ENCODE measurements around the gene RUVBL1. TPM values are rescaled to one million over a fixed set of nuclear protein-coding genes. Genes with fewer than 3 reads are reported as not detected.
A peak's percentile ranks its signal among the peaks of the same experiment; 100 is the strongest.

Gene RUVBL1
- total and polyA plus RNA-seq, 10 of the 15 experiments (the other 5 are each of a cell fraction or from before 2014, with no cell fraction given), result 15.2 to 142 (median 84.2) TPM

DNA sequence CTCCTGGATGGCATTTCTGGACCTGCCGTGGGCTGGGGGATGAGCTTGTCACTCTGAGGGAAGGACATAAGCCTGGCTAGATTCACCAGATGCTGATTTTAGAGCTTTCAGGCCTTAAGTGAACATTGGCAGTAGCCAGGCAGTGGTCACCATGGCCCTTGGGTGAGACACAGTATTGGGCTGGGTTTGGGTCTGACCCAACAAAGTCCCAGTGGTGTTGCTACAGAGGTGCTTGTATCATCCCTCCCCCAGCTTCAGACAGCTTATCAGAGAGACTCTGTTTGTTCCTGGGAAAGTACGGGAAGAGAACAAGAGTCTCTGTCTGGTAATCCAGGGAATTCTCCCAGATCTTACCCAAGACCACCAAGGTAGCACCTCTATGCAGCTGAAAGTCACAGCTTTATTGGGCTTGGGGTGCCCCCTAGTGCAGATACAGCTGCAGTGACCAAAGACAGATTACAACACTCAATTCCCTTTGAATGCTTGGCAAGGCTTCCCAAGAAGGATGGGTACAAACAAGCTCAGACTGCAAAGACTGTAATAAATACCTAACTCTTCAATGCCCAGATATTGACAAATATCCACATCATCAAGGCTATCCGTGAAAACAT lies 9.8 kb upstream of the RUVBL1 start (continued):
- TF ChIP-seq, protein P1, sequence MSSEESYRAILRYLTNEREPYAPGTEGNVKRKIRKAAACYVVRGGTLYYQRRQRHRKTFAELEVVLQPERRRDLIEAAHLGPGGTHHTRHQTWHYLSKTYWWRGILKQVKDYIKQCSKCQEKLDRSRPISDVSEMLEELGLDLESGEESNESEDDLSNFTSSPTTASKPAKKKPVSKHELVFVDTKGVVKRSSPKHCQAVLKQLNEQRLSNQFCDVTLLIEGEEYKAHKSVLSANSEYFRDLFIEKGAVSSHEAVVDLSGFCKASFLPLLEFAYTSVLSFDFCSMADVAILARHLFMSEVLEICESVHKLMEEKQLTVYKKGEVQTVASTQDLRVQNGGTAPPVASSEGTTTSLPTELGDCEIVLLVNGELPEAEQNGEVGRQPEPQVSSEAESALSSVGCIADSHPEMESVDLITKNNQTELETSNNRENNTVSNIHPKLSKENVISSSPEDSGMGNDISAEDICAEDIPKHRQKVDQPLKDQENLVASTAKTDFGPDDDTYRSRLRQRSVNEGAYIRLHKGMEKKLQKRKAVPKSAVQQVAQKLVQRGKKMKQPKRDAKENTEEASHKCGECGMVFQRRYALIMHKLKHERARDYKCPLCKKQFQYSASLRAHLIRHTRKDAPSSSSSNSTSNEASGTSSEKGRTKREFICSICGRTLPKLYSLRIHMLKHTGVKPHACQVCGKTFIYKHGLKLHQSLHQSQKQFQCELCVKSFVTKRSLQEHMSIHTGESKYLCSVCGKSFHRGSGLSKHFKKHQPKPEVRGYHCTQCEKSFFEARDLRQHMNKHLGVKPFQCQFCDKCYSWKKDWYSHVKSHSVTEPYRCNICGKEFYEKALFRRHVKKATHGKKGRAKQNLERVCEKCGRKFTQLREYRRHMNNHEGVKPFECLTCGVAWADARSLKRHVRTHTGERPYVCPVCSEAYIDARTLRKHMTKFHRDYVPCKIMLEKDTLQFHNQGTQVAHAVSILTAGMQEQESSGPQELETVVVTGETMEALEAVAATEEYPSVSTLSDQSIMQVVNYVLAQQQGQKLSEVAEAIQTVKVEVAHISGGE (CRISPR knock-in tag; IDR thresholded peaks at IDR 0.05), result no peak
- TF ChIP-seq PAX8 (IDR thresholded peaks at IDR 0.05) (no peak), TBL1XR1 (IDR thresholded peaks at IDR 0.05; ENCODE audit: low read depth, low read length) (no peak), RCOR1 (conservative IDR thresholded peaks at IDR 0.05; ENCODE audit: low read depth, low read length) (no peak), ZBTB40 (IDR thresholded peaks at IDR 0.05; ENCODE audit: borderline replicate concordance) (no peak), RAD21 (IDR thresholded peaks at IDR 0.05; ENCODE audit: insufficient read depth, low read depth, low read length) (peak; percentile 78), EZH2 (IDR thresholded peaks at IDR 0.05; ENCODE audit: borderline replicate concordance, control insufficient read depth, low read depth, low read length) (no peak), SUZ12 (IDR thresholded peaks at IDR 0.05; ENCODE audit: unreplicated experiment) (no peak), CHD4 (IDR thresholded peaks at IDR 0.05) (no peak), PML (IDR thresholded peaks at IDR 0.05; ENCODE audit: low read length) (no peak), HCFC1 (IDR thresholded peaks at IDR 0.05; ENCODE audit: low read length) (no peak), STAT3 (IDR thresholded peaks at IDR 0.05; ENCODE audit: low read depth, low read length) (no peak), CHD1 (IDR thresholded peaks at IDR 0.05; ENCODE audit: low read depth, low read length) (no peak), MAX (IDR thresholded peaks at IDR 0.05; ENCODE audit: low read depth, low read length) (no peak), MTA3 (IDR thresholded peaks at IDR 0.05; ENCODE audit: borderline replicate concordance, low read length) (no peak)
- TF ChIP-seq, protein P2, sequence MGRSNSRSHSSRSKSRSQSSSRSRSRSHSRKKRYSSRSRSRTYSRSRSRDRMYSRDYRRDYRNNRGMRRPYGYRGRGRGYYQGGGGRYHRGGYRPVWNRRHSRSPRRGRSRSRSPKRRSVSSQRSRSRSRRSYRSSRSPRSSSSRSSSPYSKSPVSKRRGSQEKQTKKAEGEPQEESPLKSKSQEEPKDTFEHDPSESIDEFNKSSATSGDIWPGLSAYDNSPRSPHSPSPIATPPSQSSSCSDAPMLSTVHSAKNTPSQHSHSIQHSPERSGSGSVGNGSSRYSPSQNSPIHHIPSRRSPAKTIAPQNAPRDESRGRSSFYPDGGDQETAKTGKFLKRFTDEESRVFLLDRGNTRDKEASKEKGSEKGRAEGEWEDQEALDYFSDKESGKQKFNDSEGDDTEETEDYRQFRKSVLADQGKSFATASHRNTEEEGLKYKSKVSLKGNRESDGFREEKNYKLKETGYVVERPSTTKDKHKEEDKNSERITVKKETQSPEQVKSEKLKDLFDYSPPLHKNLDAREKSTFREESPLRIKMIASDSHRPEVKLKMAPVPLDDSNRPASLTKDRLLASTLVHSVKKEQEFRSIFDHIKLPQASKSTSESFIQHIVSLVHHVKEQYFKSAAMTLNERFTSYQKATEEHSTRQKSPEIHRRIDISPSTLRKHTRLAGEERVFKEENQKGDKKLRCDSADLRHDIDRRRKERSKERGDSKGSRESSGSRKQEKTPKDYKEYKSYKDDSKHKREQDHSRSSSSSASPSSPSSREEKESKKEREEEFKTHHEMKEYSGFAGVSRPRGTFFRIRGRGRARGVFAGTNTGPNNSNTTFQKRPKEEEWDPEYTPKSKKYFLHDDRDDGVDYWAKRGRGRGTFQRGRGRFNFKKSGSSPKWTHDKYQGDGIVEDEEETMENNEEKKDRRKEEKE (IDR thresholded peaks at IDR 0.05), result no peak
- TF ChIP-seq, protein P3, sequence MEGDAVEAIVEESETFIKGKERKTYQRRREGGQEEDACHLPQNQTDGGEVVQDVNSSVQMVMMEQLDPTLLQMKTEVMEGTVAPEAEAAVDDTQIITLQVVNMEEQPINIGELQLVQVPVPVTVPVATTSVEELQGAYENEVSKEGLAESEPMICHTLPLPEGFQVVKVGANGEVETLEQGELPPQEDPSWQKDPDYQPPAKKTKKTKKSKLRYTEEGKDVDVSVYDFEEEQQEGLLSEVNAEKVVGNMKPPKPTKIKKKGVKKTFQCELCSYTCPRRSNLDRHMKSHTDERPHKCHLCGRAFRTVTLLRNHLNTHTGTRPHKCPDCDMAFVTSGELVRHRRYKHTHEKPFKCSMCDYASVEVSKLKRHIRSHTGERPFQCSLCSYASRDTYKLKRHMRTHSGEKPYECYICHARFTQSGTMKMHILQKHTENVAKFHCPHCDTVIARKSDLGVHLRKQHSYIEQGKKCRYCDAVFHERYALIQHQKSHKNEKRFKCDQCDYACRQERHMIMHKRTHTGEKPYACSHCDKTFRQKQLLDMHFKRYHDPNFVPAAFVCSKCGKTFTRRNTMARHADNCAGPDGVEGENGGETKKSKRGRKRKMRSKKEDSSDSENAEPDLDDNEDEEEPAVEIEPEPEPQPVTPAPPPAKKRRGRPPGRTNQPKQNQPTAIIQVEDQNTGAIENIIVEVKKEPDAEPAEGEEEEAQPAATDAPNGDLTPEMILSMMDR (IDR thresholded peaks at IDR 0.05 in 2 of 3, conservative IDR thresholded peaks at IDR 0.05 in 1 of 3; ENCODE audit: control insufficient read depth in 2 of 3, extremely low read depth in 1 of 3, insufficient read depth in 1 of 3, low read depth in 3 of 3, low read length in 3 of 3), result peak; percentile 63 to 77 (median 66)
